GM04504 (cell line): Measurements from ENCODE around the gene BMAL1.
A peak's percentile ranks its signal among the peaks of the same experiment; 100 is the strongest.

Experiments used
- DNase-seq: peaks from one replicate; pipeline ENCODE4 v3.0.0-alpha.2; 2012; ENCODE audit warnings: low read depth

Gene BMAL1

DNA sequence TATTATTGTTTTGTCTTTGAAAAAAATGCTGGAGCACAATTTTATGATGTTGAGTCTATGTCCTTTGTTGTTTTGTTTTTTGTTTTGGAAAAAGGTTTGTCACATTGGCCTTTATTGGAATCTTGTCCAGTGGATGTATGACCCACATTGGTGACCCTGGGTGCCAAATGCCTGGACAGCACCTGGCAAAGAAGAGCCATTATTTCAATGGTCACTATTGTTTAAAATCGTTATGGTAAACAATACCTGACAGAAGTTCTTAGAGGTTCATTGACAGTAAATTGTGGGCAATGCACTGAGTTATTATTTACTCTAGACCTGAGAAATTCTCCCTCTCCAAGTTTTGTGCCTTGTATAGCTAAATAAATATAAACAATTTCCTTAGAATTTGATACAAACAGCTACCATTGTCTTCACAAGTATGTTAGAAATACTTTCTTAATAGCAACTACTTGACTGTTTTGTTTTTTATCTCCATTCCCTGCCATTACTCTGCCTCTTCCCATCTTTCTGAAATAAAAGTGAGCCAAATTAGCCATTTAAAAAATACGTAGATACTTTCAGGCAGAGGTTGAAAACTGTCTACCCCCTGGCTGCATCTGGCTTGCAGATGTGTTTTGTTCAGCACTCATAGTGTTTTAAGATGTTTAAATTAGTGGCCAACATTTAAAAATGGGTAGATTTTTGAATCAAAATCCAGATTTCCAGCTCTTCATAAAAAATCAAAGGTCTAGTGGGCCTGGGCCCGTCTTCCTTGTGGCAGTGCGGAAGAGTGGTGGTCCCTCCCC, 39.9 kb downstream of the BMAL1 start:
- no peak for DNase-seq

GRCh38 chr11:13318498-13319295, 41.1 kb downstream of the BMAL1 start:
- no peak for DNase-seq

GRCh38 chr11:13320688-13321087, 43.1 kb downstream of the BMAL1 start:
- no peak for DNase-seq

- DNase-seq: no peak
Measured at GRCh38 chr11:13321431-13321830, 43.8 kb downstream of the BMAL1 start.

DNA sequence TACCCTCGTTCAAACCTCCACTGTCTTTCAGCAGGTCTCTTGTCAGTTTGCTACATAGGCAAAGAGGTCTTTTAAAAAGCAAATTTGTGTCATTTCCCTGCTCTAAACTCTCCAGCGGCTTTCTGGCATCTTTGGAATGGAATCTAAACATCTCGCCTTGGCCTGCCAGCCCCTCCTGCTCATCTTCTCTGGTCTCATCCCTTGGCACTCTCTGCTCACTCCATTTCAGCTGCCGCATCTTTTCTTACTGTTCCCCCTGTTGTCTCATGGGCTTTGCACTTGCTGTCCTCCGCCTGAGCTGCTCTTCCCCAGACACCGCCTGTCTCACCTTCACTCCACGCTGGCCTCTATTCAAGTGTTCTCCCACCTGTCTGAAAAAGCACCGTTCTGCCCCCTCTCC, 46.6 kb downstream of the BMAL1 start:
- no peak for DNase-seq

GRCh38 chr11:13324709-13325108, 47.1 kb downstream of the BMAL1 start:
- DNase-seq: no peak

DNA sequence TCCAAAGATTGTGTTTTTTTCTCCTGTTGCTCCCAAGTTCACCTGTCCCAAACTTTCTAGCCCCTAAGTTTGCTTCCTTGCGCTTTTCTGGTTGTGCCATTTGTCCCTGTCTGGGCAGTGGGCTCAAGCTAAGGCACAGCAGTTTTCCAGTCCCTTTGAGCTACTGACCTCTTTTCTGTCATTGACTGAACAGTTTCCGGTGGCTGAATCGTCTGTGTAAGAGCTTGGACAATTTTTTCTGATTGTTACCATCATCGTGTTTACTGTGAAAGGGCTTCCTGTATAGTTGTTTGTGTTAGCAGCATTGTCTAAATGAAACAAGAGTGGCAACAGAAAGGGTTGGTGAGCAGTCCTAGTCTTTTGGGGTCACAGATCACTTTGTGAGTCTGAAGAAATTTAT, 49.8 kb downstream of the BMAL1 start:
- DNase-seq: no peak

DNA sequence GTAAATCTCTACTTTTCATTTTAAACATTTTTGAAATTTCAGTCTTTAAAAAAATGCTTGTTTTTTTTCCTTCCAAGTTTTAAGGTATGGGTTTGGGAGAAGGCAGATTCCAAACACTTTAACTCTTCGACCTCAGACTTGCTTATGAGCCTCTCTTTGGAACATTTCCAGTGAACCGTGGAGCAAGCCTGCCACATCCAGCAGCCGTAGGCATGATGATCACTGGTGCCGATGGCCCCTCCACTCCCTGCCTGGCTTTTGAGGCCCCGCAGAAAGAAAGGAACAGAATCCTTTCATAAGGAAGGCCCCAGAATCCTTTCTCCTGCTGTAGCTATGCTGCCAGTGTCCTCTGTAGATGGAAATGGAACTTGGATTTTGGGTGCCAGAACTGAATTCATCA, 50.7 kb downstream of the BMAL1 start:
- DNase-seq: no peak

GRCh38 chr11:13329670-13330356, 52.2 kb downstream of the BMAL1 start:
- DNase-seq: no peak

DNA sequence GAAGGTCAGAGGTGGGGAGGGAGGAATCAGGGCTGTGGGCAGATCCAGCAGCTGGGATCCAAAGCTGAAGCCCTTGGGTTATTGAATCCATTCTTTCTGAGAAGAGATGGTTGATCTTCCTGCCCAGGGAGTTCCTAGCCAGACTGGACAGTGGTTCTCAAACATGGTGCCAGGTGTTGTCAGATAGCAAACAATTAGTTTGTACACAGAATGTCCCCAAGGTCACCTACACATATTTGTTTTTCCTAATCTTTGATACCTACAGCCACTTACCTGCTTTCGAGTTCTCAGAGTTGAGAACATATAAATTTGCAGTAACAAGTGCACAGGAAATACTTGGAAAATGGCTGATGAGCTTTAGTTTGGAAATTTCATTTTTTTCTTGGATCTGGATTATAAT, 54.5 kb downstream of the BMAL1 start:
- DNase-seq: no peak

- no peak for DNase-seq
Measured at GRCh38 chr11:13333456-13333957, 55.9 kb downstream of the BMAL1 start.

DNA sequence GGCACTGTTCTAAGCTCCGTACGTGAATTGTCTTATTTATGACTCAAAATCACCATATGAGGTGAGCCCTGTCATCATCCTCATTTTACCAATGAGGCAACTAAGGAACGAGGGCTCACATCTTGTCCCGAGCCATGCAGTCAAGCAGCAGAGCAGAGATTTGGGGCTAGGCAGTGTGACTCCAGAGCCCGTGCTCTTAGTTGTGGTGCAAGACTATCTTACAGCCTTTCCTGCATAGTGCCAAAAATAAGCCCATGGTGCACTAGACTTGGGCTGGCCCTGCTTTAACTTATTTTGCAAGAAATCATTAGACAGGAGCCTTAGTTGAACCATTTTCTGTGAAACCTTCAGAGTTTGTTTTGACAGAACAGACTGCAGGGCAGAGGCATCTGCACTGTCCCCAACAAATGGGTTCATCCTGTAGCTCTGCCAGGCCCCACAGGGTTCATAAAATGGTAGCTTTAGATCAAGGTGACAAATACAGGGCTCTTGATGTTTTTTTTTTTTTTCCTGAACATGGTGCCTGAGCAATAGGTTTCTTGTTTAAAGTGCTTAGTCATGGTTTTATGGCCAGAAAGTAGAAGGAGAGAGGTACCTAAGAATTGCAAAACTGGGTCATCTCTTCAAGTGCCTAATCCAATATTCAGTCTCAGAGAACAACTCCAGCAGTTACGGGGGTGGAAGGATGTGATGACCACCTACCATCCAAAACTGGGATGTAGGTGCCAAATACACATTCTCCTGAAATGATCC, 56.6 kb downstream of the BMAL1 start:
- no peak for DNase-seq

DNA sequence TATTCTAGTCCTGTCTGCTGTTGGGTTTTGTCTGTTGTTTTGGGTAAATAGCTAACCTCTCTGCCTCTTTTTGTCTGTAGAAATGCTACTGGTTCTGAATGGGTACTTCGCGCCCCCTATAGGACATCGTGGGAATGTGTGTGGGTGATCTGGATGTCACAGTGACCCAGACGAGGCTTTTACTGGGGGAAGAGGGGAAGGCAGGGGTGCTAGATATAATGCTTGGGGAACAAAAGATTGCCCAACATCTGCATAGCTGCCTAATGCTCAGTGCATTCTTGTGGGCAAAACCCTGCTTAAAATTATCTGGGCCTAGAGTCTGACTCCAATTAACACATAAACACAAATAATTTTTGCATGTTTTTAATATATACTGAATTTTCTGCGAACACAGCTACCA, 57.7 kb downstream of the BMAL1 start:
- peak; percentile 53 for DNase-seq

DNA sequence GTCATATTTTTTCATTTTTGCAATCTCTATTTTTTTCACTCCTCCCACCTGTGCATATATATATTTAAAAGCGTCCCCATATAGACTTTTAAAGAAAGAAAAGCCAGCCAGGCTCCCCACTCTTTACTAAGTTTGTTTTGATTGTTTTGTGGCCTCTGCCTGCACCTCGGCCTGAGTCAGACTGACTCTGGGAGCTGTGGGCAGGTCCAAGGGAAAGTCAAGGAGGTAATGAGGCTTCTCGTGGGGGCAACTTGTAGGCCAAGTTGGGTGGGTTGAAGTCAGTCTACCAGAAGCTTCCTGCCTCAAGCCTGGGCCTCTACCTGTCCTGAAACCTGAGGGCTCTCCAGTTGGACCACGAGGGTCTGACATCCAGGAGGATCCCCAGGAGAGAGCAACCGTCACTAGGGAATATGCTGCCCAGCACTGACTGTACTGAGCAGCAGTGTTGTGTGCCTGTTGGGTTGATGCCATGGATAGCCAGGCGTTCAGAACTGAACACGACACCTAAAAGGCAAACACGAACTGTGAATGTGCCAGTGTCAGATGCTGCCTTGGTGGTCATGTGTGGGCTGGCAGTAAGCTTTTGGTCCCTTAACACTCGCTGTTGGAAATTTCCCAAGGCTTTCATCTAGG, 58.8 kb downstream of the BMAL1 start:
- no peak for DNase-seq

DNA sequence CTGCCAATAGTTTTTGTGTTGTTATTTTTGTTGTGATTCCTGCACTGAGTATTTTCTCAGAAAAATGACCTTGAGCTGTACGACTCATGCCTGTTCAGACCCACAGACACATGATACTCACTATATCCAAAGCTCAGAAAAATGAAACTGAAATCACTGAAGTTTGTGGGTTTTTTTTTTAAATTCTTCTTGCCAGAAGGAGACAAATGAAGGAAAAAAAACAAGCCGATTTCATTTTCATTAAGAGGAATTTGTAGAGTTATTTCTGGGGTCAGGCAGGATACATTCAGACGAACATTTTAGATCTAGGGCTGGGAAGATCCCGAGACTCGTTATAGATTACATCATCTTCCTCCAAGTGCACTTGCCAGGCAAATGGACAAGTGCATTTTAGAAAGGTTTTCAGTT, 60.4 kb downstream of the BMAL1 start:
- DNase-seq: no peak

DNA sequence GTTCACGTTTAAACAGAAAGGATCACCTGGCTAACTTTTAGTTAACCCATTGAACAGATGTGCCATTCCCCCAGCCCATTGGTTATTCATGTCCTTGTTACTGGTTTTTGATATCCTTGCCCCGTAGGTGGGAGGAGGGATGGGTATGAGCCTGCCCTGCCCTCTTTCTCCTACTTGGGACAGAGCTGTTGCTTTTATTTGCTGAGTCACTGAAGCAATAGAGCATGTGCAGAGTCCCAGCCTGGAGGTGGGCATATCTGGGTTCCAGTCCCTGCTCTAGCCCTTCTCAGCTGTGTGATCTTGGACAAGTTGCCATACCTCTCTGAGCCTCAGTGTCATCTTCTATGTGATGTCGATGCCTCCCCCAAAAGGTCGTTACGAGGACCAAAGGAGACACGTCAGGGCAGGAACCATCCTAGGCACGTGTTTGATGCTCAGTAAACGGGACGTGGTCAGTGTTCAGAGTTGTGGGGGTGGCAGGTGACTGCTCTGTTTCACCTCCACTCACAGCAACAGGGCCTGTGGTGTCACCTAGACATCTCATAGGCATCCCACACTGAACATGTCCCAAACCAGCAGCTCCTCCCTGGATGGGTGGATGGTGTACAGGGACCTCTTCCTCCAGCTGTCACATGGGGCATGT, 61.0 kb downstream of the BMAL1 start:
- DNase-seq: peak; percentile 34

DNA sequence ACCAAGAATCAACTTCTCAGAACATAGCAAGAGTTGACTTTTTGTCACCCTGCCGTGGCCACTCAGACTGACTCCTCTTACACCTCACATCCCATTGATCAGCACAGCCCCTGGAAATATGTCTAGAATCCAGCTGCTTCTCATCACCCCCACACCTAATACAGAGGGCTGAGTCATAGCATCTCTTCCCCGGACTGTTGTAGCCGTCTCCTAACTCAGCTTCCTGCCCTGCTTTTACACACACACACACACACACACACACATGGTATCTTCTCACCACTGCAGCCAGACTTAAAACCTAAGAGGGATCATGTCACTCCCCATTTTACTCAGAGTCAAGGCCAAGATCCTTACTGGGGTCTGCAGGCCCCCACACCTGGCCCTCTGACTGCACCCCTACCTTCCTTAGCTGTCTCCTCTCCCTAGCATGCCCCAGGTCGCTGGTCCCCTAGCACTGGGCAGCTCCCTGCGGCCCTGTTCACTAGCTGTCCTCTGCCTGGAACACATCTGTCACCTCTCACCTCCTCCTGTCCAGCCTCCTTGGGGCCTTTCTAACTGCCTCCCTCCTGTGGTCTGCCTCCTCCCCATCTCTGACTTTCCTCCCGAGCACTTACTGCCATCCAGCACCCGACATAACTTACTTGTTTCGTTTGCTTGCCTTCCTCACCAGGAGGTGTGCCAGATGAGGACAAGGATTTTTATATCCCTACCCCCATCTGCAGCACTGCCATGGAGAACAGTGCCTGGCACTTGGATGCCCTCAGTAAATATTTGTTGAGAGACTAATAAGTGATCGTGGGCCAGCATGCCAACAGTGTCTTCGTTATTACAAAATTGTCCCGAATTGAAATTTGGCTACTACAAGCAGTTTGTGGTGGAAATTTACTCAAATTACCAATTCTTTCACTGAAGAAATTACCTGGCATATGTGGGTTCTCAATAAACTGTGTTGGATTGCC, 61.9 kb downstream of the BMAL1 start:
- peak; percentile 83 for DNase-seq

DNA sequence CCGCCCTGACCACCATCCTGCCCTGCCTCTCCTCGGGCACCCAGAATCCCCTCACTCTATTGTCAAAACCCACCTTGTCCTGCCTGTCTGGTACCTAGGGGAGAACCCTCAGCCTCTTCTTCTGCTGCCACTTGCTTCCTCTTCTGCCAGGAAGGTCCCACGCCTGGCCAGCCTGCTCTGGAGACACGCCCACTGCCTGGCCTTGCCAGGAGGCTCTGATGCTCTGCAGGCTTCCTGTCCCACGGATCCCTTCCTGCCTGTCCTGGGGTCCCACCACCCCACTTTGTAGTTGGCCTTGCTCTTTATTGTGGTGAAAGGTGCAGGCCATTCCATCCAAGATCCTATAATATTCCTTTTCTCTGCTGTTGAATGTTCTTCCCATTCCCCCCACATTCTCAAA, 63.4 kb downstream of the BMAL1 start:
- DNase-seq: no peak

DNA sequence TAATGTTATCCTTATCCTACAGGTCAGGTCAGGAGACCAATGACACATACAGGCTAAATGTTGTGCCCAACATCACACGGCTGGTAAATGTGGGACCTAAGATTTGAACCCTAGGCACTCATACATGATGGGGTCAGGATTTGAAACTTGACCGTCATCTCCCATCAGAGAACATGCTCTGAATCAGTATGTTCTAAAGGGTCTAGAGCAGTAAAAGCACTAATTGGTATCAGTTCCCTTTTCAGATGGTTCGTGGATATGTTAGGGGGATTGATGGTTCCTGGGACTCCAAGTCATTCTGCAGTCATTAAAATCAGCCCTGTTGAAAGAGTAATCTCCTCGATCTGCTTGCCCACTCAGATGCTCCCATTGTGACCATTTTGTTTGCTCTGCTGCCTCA, 65.5 kb downstream of the BMAL1 start:
- DNase-seq: no peak
